GM21390 (cell line): ENCODE results near the gene AP2A2.

Experiments used
- ATAC-seq: cut with Tn5 transposase; IDR thresholded peaks from one replicate; pipeline ENCODE4 v1.9.1; 2021; ENCODE audit not compliant: unreplicated experiment

Gene AP2A2

GRCh38 chr11:993632-994167 lies 68.0 kb downstream of the AP2A2 start:
- no peak for ATAC-seq

DNA sequence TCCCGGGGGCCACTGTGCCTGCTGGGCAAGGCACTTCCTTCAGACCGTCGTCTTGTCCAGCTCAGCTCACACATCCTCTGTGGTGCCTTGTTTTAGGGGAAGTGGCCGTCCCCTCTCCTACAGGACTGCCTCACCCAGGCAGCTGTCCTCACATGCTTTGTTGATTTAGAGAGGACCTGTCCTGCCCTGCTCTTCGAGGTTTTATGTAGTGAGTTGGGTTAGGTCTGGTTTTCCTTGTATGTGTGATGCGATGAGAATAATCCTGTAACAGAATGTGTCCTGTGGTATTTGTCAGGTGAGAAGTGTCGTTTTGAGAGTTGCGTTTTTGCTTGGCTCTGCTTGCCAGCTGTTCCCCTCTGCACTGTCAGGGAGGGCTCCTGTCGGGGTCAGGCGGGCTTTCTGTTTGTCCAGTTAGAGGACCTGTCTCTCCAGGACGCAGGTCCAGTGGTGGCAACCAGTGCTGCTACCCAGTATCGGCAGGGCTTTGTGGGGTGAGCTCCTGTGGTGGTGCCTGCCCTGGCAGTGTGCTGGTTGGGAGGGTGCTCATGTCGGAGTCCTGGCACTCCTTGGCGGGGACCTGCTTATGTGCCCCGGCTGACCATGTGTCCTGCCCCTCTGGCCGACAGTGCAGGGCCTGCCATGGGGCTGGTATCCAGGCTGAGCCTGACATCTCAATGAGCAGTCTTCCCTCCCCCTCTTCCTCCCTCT lies 69.5 kb downstream of the AP2A2 start:
- ATAC-seq, result no peak

GRCh38 chr11:995752-996420 lies 70.2 kb downstream of the AP2A2 start:
- ATAC-seq, result peak; percentile 60

DNA sequence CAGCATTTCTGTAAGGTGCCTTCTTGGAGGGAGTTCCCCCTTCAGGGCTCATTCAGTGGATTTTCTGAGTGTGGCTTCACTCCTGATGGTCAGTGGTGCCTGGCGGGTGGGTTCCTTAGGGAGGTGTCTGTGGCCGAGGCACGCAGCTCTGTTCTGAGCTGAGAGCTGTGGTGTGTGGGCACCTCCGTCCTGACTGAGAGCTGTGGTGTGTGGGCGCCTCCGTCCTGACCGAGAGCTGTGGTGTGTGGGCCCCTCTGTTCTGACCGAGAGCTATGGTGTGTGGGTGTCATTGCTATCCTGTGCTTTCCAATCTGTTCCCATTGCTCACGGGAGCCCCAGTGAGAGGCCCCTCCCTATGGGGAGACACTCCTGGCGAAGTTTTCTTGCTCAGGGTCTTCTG lies 71.0 kb downstream of the AP2A2 start:
- no peak for ATAC-seq

- no peak for ATAC-seq
Observed at GRCh38 chr11:997907-998306, 72.2 kb downstream of the AP2A2 start.

- no peak for ATAC-seq
Observed at GRCh38 chr11:999009-999408, 73.3 kb downstream of the AP2A2 start.

- ATAC-seq, result no peak
Observed at GRCh38 chr11:1000357-1001278, 74.9 kb downstream of the AP2A2 start.

DNA sequence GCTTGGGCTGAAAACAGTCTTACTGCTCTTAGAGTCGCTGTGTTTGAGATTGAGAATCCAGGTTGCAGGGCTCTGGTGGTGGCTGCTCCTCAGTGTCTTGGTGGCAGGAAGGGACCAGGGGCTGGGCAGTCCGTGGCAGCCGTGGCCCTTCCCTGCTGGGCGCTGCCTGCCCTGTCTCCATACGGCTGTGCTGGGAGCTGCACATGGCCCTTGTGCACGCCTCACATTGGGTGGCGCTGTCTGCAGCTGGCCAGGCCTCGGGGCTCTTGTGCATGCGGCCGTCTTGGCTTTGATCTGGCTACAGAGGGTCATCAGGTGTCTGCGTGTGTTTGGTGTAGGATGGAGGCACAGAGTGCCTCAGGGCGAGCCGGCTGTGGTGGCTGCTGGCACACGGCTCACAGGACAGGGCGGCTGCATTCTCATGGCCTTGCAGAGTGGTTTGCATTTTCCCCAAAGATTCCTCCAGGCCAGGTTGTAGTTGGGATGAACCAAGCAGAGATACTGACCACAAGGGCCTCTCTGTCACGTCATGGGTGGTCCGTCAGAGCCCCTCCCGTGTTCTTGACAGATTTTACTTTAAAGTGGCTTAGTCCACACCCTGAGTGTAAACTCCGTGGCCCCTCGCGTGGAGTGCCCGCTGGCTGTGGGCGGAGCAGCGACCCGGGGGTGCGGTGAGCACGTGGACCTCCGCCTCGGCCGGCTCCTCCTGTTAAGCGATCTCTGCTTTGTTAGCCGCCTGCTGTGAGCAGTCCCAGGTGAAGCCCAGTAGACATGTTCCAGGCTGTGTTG lies 76.1 kb downstream of the AP2A2 start:
- ATAC-seq, result no peak

DNA sequence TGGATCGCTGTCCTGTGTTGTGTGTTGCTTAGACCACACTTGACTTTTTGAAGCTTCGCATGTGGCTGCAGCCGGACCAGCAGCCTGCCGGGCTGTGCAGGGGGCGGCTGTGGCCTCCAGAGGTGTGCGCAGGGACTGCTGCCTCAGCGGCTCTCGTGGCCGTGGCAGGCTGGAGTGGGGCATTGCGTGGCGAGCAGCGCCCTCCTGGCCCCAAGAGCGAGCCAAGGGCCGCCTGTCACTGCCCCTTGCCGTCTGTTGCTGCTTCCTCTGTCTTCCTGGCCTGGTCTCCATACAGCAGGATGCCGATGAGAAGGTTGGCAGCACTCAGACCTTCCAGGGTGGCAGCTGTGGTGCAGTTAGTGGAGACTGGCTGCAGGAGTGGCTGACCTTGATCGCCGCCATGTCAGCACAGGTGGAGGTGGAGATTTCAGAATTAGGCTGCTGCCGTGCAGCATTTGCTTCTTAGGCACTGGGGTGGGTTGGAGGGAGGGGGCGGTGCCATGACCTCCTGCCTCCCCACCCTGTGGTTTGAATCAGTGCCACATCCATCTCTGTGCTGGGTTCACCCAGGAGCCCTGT lies 76.8 kb downstream of the AP2A2 start:
- no peak for ATAC-seq

GRCh38 chr11:1003159-1003558 lies 77.5 kb downstream of the AP2A2 start:
- ATAC-seq, result no peak

DNA sequence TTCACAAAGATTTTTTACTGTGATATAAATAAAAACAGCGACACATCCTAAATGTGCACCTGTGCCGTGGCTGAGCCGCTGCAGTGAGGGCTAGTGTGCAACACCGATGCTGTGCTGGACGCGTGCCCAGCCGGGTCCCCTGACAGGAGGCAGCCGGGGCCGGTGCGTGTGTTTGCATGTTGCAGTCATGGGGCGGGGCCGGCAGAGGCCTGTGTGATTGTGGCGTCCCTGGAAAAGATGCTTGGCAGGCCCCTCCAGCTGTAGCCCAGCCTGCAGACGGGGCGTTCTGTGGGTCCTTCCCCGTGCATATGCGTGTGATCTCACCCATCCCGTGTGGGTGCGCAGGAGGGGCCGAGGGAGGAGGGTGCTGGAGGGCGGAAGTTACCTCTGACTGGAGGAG lies 80.3 kb downstream of the AP2A2 start:
- ATAC-seq, result no peak

DNA sequence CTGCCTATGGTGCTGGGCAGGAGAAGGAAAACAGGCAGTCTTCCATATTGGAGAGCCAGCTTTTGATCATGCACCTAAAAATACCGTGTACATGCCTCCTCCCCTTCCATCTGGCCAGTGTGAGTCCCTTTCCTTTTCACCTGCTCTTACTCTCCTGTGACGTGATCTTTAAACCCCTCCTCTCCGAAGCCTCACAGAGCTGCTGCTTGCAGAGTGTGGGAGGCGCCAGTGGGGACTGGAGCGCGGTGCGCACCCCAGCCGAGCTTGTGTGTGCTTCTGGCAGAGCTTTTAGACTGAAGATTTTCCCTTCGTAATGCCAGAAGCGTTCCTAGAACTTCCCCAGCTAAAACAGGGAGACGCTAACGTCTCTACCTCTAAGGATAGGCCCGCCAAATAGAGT lies 81.1 kb downstream of the AP2A2 start:
- no peak for ATAC-seq

DNA sequence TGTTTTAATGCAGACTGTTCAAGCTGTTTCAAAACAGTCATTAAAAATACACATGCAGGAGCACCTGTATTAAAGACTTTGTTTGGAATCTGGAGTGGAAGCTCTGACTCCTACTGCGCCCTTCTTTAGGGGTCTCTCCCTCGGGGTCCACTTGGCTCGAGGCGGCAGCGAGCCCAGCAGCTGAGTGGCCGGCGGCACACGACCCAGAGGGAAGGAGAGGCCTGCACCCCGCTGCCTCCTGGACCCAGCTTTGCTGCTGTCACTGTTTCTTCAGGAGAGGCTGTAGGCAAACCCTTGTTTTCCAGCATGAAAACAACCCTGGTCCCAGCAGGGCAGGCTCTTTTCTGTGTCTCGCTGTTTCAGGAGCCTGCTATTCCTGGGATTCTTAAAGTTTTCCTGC lies 81.6 kb downstream of the AP2A2 start:
- no peak for ATAC-seq

GRCh38 chr11:1008001-1008802 lies 82.5 kb downstream of the AP2A2 start:
- no peak for ATAC-seq

GRCh38 chr11:1008803-1009145 lies 83.1 kb downstream of the AP2A2 start:
- no peak for ATAC-seq

DNA sequence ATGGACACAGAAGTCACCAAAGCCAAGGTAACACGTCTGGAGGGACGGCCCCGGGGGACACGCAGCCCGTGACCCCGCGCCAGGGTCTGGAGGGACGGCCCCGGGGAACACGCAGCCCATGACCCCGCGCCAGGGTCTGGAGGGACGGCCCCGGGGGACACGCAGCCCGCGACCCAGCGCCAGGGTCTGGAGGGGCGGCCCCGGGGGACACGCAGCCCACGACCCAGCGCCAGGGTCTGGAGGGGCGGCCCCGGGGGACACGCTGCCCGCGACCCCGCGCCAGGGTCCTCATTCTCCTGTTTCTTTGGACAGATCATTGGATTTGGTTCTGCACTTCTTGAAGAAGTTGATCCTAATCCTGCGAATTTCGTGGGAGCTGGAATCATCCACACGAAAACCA lies 83.7 kb downstream of the AP2A2 start:
- ATAC-seq, result no peak

- no peak for ATAC-seq
Observed at GRCh38 chr11:1009991-1010390, 84.3 kb downstream of the AP2A2 start.

DNA sequence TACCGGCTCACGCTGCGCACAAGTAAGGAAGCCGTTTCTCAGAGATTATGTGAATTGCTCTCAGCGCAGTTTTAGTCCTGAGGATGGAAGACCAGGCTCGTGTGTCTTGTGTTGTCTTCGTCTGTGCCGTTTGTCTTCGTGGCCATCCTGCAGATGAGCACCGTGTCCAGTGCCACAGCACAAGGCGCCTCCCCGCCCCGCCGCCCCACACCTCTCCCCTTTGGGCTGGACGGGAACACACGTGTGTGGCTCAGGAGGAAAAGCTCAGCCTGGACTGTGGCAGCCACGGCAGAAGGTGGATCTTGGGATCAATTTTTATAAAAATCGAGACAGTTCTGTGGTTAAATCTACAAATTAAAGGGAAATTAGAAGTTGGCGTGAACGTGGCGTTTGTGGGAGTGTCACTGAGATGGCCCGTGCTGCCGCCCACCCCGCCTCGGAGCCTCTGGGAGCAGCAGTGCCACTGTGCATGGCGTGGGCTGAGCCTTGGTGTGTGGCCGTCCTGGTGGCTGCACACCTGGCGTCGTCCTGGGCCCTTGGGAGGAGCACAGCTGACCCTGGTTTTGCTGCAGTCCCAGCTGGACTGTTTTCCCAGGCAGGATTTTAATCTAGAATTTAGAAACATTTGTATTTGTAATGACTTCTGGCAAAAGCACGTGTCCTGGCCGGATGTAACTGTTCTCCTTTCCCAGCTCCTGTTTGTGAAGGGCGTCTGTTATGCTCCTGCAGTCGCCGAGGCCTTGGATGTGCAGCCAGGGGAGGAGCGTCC lies 85.1 kb downstream of the AP2A2 start:
- ATAC-seq, result no peak

- no peak for ATAC-seq
Observed at GRCh38 chr11:1011320-1011698, 85.6 kb downstream of the AP2A2 start.
